Heart right ventricle (tissue), 16 donors: ENCODE measurements around the gene HNF1A. TPM values are rescaled to one million over a fixed set of nuclear protein-coding genes. Genes with fewer than 3 reads are reported as not detected.
A peak's percentile ranks its signal among the peaks of the same experiment; 100 is the strongest.

Experiments
- ATAC-seq, 8 donors: fragments of 200-7000 bp; cut with Tn5 transposase; one replicate each; pipeline ENCODE4 v1.9.1; 2020; ENCODE audit warnings: mild to moderate bottlenecking in 8 of 8, moderate library complexity in 8 of 8, moderate number of reproducible peaks in 1 of 8
- DNase-seq, 2 donors: peaks; one replicate each; pipeline ENCODE4 v3.0.0-alpha.2; 2020
- H3K27ac ChIP-seq, 10 donors: fragments of 200-600 bp; sonication (generic) in 2 of 10; one replicate each; pipeline versions ENCODE4 v1.5.0 to v1.8.0; 2020 to 2022; ENCODE audit warnings: mild to moderate bottlenecking in 3 of 10
- H3K27me3 ChIP-seq, 7 donors: fragments of 200-600 bp; one replicate each; pipeline ENCODE4 v1.8.0; 2021 to 2022; ENCODE audit warnings: mild to moderate bottlenecking in 2 of 7
- H3K36me3 ChIP-seq, 9 donors: fragments of 200-600 bp; sonication (generic) in 1 of 9; one replicate each; pipeline versions ENCODE4 v1.5.0 to v1.8.0; 2020 to 2022; ENCODE audit warnings: mild to moderate bottlenecking in 2 of 9
- H3K4me1 ChIP-seq, 9 donors: fragments of 200-600 bp; sonication (generic) in 1 of 9; one replicate each; pipeline versions ENCODE4 v1.5.0 to v1.8.0; 2020 to 2022; ENCODE audit warnings: mild to moderate bottlenecking in 4 of 9
- H3K4me3 ChIP-seq, 10 donors: fragments of 200-600 bp; sonication (generic) in 2 of 10; one replicate each; pipeline versions ENCODE4 v1.5.0 to v1.8.0; 2020 to 2022; ENCODE audit warnings: mild to moderate bottlenecking in 7 of 10, moderate library complexity in 2 of 10
- H3K9me3 ChIP-seq, 11 donors: fragments of 200-600 bp in 10 of 11; sonication (generic) in 2 of 11; one replicate each; pipeline versions ENCODE4 v1.5.0 to v1.8.0; 2013 to 2022; ENCODE audit warnings: mild to moderate bottlenecking in 2 of 11, control low read depth in 1 of 11, moderate library complexity in 1 of 11
- WGBS, 2 donors: extraction: QIAGEN DNeasy Blood & Tissue Kit; methylation state at CpG; one replicate each; pipeline ENCODE4 v1.1.7; 2013; ENCODE audit warnings: inconsistent platforms in 1 of 2; 5-methylcytosine and 5-hydroxymethylcytosine counted together
- intact Hi-C, 10 donors: fragments of 100-400 bp; cut with DNase I; formaldehyde crosslinking; loops; one replicate each; pipeline versions ENCODE4 v1.11.1 to v1.14.2; 2022
- polyA plus RNA-seq, 2 donors: library from polyadenylated mRNA; stranded (reverse); fragments of 200-250 nt; gene quantifications; one replicate each; pipeline ENCODE4 v1.2.3, GENCODE V29; 2013
- total RNA-seq, 10 donors: library from RNA; stranded (reverse); fragmentation: NEBNext Ultra II Directional in 3 of 10; extraction: Animal tissue kit (Norgen Biotek cat#: 25700) in 3 of 10; gene quantifications; one replicate each; pipeline versions ENCODE4 v1.2.1 to v1.2.4, GENCODE V29; 2021 to 2023
- TF ChIP-seq, protein P1 (sequence below), 9 donors: fragments of 200-600 bp; sonication (generic) in 2 of 9; IDR thresholded peaks; one replicate each; pipeline versions ENCODE4 v1.5.0 to v1.8.0; 2021 to 2022; ENCODE audit warnings: antibody characterized with exemption in 9 of 9, mild to moderate bottlenecking in 5 of 9, moderate library complexity in 1 of 9
- donor health status: Arrhythmogenic right ventricular cardiomyopathy.
- donor health status: ischemic (EF 13 %, LVEDD 7.1; RV severe dilation, severe dysfunction).
- donor health status: healthy with polysubstance abuse.
- donor health status: DM: no; HTN: yes; CAD: no.
- donor health status: DM: no; HTN: no; CAD: no.
- donor health status: ischemic (EF 25% LVEDD 6.9; RV normal size, moderate dysfunction).
- donor health status: ischemic (EF 25% LVEDD 5.7; RV mildly dilated, moderate dysfunction).
- donor health status: healthy.
- donor health status: DM: yes; HTN: yes; CAD: no.
- donor health status: Ischemic cardiomyopathy.
- donor health status: ischemic (EF 35%, LVEDD 5.7; RV mildly dilated, moderate dysfunction).
- donor health status: nonischemic (EF 11% LVEDD 7.7; RV severe dilation, severe dysfunction).
- donor health status: DM: yes; HTN: yes; CAD: no.
- donor health status: PGD.
- donor health status: ischemic (EF 29% LVEDD 5.4; RV normal size, mild dysfunction).
- donor health status: nonischemic (EF 23%, LVEDD 6.1; RV moderate dilation, normal function).

Gene HNF1A
- total and polyA plus RNA-seq, 12 donors = 0.04 TPM; not detected in 11

DNA sequence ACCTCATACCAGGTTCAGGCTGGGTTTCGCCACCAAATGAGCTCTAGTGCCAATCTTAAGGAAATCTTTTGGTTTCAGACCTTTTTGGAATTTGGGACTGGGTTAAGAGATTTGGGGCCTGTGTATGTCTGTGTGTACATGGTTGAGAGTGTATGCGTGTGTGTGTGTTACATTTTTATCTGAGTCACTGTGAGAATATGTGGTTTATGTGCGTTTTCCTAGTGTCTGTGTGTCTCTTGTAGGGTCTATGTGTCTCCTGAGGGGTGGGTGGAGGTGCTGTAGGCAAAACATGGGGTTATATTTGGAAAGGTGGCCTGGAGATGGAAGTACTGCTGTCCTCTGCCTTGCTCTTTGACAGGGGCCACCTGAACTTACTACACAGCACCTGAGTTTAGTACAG is 20.1 kb downstream of the HNF1A start:
- Histone ChIP-seq H3K4me3 (no peak overlapping the region), H3K4me1 (peaks cover 0 to 3% (median 0%) of the 10 kb centered on the region in 9 donors), H3K9me3 (no peaks in the 10 kb centered on the region), H3K36me3 (peaks cover 0 to 22% (median 3%) of the 10 kb centered on the region in 9 donors), H3K27ac (no peak overlapping the region), H3K27me3 (peaks cover 0 to 16% (median 0%) of the 10 kb centered on the region in 7 donors)
- TF ChIP-seq, protein P1, sequence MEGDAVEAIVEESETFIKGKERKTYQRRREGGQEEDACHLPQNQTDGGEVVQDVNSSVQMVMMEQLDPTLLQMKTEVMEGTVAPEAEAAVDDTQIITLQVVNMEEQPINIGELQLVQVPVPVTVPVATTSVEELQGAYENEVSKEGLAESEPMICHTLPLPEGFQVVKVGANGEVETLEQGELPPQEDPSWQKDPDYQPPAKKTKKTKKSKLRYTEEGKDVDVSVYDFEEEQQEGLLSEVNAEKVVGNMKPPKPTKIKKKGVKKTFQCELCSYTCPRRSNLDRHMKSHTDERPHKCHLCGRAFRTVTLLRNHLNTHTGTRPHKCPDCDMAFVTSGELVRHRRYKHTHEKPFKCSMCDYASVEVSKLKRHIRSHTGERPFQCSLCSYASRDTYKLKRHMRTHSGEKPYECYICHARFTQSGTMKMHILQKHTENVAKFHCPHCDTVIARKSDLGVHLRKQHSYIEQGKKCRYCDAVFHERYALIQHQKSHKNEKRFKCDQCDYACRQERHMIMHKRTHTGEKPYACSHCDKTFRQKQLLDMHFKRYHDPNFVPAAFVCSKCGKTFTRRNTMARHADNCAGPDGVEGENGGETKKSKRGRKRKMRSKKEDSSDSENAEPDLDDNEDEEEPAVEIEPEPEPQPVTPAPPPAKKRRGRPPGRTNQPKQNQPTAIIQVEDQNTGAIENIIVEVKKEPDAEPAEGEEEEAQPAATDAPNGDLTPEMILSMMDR (IDR thresholded peaks at IDR 0.05) = no peak
- no peak for DNase-seq
- 82 to 87% methylated on average over 3 of the region's 3 CpGs for WGBS, 2 donors
- intact Hi-C loops = loop anchor here in 1 of 10 donors (10.0 kb wide), 1 partner anchor 106 kb away; no protein-coding TSS in a partner anchor
- no peak for ATAC-seq

DNA sequence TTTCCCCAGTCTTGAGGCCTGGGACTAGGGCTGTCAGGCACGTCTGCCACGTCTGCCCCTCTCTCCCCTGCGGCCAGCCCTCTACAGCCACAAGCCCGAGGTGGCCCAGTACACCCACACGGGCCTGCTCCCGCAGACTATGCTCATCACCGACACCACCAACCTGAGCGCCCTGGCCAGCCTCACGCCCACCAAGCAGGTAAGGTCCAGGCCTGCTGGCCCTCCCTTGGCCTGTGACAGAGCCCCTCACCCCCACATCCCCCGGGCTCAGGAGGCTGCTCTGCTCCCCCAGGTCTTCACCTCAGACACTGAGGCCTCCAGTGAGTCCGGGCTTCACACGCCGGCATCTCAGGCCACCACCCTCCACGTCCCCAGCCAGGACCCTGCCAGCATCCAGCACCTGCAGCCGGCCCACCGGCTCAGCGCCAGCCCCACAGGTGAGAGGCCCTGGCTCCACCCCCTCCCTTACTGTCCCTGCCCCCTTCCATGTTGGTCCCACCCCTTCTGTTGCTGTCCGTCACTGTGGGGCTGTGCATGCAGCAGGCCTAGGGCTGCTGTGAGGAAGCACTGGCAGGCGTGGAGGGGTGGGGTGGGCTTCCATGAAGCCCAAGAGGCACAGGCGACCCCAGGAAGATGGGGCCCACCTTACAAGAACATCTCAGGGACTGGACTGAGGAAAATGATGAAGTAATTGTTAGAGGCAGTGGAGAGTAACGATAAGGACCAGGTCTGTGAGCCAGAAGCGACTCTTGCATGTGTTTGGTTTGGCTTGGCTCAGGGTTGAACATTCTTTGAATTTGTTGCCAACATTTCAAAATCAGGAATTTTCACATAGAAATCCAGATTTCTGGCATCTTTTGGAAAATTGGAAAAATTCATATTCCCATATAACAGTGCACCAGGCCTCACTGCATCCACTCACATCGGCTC is 21.1 kb downstream of the HNF1A start:
- H3K4me1 ChIP-seq = peaks cover 0 to 3% (median 0%) of the 10 kb centered on the region in 9 donors
- H3K27me3 ChIP-seq = peaks cover 0 to 16% (median 0%) of the 10 kb centered on the region in 7 donors
- ATAC-seq (peak in 3 of 8 donors; percentile 23 to 28 (median 27)), DNase-seq (no peak)
- no peaks in the 10 kb centered on the region for H3K9me3 ChIP-seq
- H3K36me3 ChIP-seq = peaks cover 0 to 32% (median 13%) of the 10 kb centered on the region in 9 donors
- no peak overlapping the region for H3K27ac ChIP-seq
- intact Hi-C loops = loop anchor here in 1 of 10 donors (10.0 kb wide), 1 partner anchor 105 kb away; no protein-coding TSS in a partner anchor
- no peak overlapping the region for H3K4me3 ChIP-seq
- 44 to 46% methylated on average over 23 of the region's 23 CpGs for WGBS, 2 donors
- TF ChIP-seq, protein P1 (IDR thresholded peaks at IDR 0.05) = no peak

DNA sequence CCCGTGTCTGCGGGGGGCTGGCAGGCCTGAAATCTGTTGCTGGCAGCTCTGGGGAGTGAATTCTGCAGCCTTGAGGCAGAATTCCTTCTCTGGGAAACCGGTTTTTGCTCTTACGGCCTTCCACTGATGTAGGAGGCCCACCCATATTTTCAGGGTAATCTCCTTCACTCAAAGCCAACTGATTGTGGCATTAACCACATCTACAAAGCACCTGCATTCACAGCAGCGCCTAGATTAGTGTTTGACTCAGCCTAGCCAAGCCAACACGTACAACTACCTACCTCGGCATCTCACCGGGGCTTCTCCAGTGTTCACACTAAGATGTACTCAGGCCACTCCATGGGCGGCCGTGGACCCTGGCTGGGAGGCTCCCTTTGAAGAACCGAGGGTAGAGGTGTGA is 22.2 kb downstream of the HNF1A start:
- Histone ChIP-seq H3K4me1 (peaks cover 0 to 3% (median 0%) of the 10 kb centered on the region in 9 donors), H3K27me3 (peaks cover 0 to 16% (median 0%) of the 10 kb centered on the region in 7 donors), H3K9me3 (no peaks in the 10 kb centered on the region), H3K27ac (no peak overlapping the region), H3K36me3 (peaks cover 0 to 42% (median 18%) of the 10 kb centered on the region in 9 donors), H3K4me3 (no peak overlapping the region)
- ATAC-seq (no peak), DNase-seq (no peak)
- TF ChIP-seq, protein P1 (IDR thresholded peaks at IDR 0.05) = no peak
- intact Hi-C loops = no loop called here
- WGBS, 2 donors = 87 to 88% methylated on average over 11 of the region's 11 CpGs

DNA sequence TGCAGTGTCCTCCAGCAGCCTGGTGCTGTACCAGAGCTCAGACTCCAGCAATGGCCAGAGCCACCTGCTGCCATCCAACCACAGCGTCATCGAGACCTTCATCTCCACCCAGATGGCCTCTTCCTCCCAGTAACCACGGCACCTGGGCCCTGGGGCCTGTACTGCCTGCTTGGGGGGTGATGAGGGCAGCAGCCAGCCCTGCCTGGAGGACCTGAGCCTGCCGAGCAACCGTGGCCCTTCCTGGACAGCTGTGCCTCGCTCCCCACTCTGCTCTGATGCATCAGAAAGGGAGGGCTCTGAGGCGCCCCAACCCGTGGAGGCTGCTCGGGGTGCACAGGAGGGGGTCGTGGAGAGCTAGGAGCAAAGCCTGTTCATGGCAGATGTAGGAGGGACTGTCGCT is 22.7 kb downstream of the HNF1A start:
- H3K27me3 ChIP-seq = peaks cover 0 to 16% (median 0%) of the 10 kb centered on the region in 7 donors
- TF ChIP-seq, protein P1 (IDR thresholded peaks at IDR 0.05) = no peak
- no peak overlapping the region for H3K27ac ChIP-seq
- DNase-seq (no peak), ATAC-seq (peak in 3 of 8 donors; percentile 5 to 19 (median 18))
- peaks cover 0 to 3% (median 0%) of the 10 kb centered on the region in 9 donors for H3K4me1 ChIP-seq
- H3K4me3 ChIP-seq = no peak overlapping the region
- intact Hi-C loops = no loop called here
- WGBS, 2 donors = 90 to 91% methylated on average over 11 of the region's 11 CpGs
- H3K36me3 ChIP-seq = peaks cover 0 to 47% (median 18%) of the 10 kb centered on the region in 9 donors
- no peaks in the 10 kb centered on the region for H3K9me3 ChIP-seq
